ENCODE measurements around the gene TSHZ2.

DNA sequence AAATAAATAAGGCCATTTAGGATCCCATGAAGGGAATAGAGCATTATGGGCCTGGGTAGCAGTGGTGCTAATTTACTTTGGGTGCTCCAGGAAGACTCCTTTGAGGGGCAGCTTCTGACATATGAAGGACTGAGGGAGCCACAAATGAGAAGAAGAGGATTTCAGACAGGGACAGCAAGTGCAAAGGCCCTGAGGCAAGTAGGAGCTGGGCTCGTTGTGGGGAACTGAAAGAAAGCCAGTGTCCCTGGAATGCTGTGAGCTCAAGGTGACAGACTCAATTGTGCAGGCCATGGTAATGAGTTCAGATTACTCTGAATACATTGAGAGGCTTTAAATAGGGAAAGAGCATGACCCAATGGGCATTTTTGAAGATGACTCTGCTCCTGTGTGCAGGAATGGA lies 307.6 kb downstream of the TSHZ2 start:
- TF ChIP-seq, protein P1, sequence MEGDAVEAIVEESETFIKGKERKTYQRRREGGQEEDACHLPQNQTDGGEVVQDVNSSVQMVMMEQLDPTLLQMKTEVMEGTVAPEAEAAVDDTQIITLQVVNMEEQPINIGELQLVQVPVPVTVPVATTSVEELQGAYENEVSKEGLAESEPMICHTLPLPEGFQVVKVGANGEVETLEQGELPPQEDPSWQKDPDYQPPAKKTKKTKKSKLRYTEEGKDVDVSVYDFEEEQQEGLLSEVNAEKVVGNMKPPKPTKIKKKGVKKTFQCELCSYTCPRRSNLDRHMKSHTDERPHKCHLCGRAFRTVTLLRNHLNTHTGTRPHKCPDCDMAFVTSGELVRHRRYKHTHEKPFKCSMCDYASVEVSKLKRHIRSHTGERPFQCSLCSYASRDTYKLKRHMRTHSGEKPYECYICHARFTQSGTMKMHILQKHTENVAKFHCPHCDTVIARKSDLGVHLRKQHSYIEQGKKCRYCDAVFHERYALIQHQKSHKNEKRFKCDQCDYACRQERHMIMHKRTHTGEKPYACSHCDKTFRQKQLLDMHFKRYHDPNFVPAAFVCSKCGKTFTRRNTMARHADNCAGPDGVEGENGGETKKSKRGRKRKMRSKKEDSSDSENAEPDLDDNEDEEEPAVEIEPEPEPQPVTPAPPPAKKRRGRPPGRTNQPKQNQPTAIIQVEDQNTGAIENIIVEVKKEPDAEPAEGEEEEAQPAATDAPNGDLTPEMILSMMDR (IDR thresholded peaks at IDR 0.05; ENCODE audit: extremely low read depth in 1 of 2, insufficient read depth in 1 of 2, low read depth in 1 of 2, low read length in 2 of 2) = no peak
- TF ChIP-seq EZH2 (IDR thresholded peaks at IDR 0.05; ENCODE audit: borderline replicate concordance, low read depth, low read length, severe bottlenecking) (no peak), POLR2A (IDR thresholded peaks at IDR 0.05; ENCODE audit: low read depth, low read length) (no peak), POLR2AphosphoS5 (IDR thresholded peaks at IDR 0.05; ENCODE audit: insufficient read depth, low read depth, low read length) (no peak)
